Right ventricle myocardium inferior (tissue), 1 donor: ENCODE data around the gene SARNP. TPM values are rescaled to one million over a fixed set of nuclear protein-coding genes. Genes with fewer than 3 reads are reported as not detected.

ENCODE experiments used
- total RNA-seq: library from RNA; stranded (reverse); fragmentation: NEBNext Ultra II Directional; extraction: Animal tissue kit (Norgen Biotek cat#: 25700); gene quantifications from one replicate; pipeline ENCODE4 v1.2.1, GENCODE V29; 2021
- donor health status: DM: no; HTN: yes; CAD: no; lungs with severe emphysema.

Gene SARNP
- total RNA-seq, 1 donor from 2014 or later: 50.2 TPM

Other genes starting within 250 kb of the SARNP start
- gene OR2AP1, start 245.3 kb downstream of the SARNP start, total RNA-seq: not detected
- not detected for gene OR10P1, start 180.8 kb downstream of the SARNP start, total RNA-seq
- gene ITGA7, start 109.8 kb downstream of the SARNP start, total RNA-seq: 479 TPM
- gene BLOC1S1, start 101.7 kb downstream of the SARNP start, total RNA-seq: 128 TPM
- gene RDH5, start 97.3 kb downstream of the SARNP start, total RNA-seq: 12.9 TPM
- gene CD63, start 88.7 kb downstream of the SARNP start, total RNA-seq: 790 TPM
- gene GDF11, start 74.6 kb downstream of the SARNP start, total RNA-seq: 9.7 TPM
- 17.3 TPM for gene ORMDL2, start 317 bp upstream of the SARNP start, total RNA-seq
- gene DNAJC14, start 11.9 kb upstream of the SARNP start, total RNA-seq: 18.3 TPM
- gene MMP19, start 25.2 kb upstream of the SARNP start, total RNA-seq: 2.9 TPM
- gene PYM1, start 110.2 kb upstream of the SARNP start, total RNA-seq: 19.1 TPM
- gene DGKA, start 113.4 kb upstream of the SARNP start, total RNA-seq: 8.1 TPM
- not detected for gene PMEL, start 148.3 kb upstream of the SARNP start, total RNA-seq
- gene CDK2, start 149.1 kb upstream of the SARNP start, total RNA-seq: 11.6 TPM
- 113 TPM for gene RAB5B, start 156.4 kb upstream of the SARNP start, total RNA-seq
- 28.1 TPM for gene SUOX, start 179.6 kb upstream of the SARNP start, total RNA-seq
- 9.5 TPM for gene IKZF4, start 203.3 kb upstream of the SARNP start, total RNA-seq
- 35.5 TPM for gene RPS26, start 224.2 kb upstream of the SARNP start, total RNA-seq